ENCODE results near the gene EXOC2.

GRCh38 chr6:603265-603664, 89.7 kb downstream of the EXOC2 start:
- TF ChIP-seq EZH2 (IDR thresholded peaks at IDR 0.05; ENCODE audit: borderline replicate concordance, low read depth, low read length, severe bottlenecking) (no peak), CTCF (IDR thresholded peaks at IDR 0.05; ENCODE audit: extremely low read depth in 1 of 2, insufficient read depth in 1 of 2, low read depth in 1 of 2, low read length in 2 of 2) (no peak), JUN (IDR thresholded peaks at IDR 0.05; ENCODE audit: borderline replicate concordance, insufficient read depth, insufficient read length, low read depth) (no peak), POLR2A (IDR thresholded peaks at IDR 0.05; ENCODE audit: low read depth, low read length) (no peak), POLR2AphosphoS5 (IDR thresholded peaks at IDR 0.05; ENCODE audit: insufficient read depth, low read depth, low read length) (no peak), MAX (IDR thresholded peaks at IDR 0.05; ENCODE audit: insufficient read depth, insufficient read length) (no peak), GATA2 (IDR thresholded peaks at IDR 0.05; ENCODE audit: insufficient read depth, insufficient read length, low read depth, low read length) (no peak), MYC (IDR thresholded peaks at IDR 0.05; ENCODE audit: low read depth, low read length) (no peak), FOS (IDR thresholded peaks at IDR 0.05; ENCODE audit: borderline replicate concordance, insufficient read depth, low read length) (no peak)
